Activated CD8-positive, alpha-beta memory T cell treated with anti-CD3 and anti-CD28 coated beads, Interleukin-2, amount 50 U/mL, for 24 hours (primary cell): ENCODE measurements around the gene RAB40C.

Experiments
- DNase-seq: peaks from one replicate; pipeline ENCODE4 v3.0.0-alpha.2; 2020; ENCODE audit errors: extremely low read depth

Gene RAB40C

DNA sequence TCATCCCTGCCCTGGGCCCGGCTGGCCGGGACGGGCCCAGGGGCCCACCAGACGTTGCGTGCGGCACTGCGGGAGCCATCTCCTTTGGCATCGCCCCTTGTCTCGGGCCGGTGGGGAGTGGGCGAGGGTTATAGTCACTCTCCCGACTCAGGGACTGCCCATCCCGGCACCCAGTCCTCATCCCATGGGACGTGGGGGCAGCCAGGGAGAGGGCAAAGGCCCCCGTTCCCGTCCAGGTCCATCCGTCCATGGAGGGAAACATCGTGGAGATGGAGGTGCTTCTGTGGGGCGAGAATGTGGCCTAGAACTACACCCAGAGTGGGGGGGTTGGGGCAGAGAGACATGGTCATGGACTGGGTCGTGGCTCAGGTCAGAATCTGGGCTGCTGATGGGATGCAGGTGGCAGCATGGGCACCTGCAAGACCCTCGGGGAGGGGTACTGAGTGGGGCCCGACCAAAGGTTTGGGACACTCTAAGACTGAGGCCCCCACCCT, 56.9 kb downstream of the RAB40C start:
- no peak for DNase-seq

DNA sequence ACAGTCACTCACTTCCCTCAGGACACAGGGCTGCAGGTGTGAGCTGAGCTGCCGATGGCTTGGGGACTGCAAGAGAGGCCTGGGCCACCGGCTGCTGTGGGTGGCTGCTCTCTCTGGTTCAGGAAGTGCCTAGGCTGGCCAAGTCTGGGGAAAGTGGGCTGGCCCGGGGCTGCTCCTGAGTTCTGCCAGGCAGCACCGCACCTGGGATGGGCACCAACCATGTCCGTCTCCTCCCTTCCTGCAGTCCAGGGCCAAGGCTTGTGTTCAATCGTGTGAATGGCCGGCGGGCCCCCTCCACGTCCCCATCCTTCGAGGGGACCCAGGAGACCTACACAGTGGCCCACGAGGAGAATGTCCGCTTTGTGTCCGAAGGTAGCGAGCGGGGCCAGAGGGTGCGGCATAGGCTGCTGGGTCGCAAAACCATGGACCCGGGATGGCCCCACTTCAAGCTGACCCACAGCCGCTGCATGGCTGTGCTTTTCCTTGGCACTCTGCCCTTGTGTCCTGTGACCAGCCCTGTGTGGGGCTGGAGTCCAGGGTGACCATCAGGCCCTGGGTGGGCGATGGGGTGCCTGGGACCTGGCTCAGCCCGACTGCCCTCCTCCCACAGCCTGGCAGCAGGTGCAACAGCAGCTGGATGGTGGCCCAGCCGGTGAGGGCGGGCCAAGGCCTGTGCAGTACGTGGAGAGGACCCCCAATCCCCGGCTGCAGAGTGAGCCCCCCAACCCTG, 57.5 kb downstream of the RAB40C start:
- DNase-seq: no peak

GRCh38 chr16:648071-648780, 58.4 kb downstream of the RAB40C start:
- DNase-seq: no peak

DNA sequence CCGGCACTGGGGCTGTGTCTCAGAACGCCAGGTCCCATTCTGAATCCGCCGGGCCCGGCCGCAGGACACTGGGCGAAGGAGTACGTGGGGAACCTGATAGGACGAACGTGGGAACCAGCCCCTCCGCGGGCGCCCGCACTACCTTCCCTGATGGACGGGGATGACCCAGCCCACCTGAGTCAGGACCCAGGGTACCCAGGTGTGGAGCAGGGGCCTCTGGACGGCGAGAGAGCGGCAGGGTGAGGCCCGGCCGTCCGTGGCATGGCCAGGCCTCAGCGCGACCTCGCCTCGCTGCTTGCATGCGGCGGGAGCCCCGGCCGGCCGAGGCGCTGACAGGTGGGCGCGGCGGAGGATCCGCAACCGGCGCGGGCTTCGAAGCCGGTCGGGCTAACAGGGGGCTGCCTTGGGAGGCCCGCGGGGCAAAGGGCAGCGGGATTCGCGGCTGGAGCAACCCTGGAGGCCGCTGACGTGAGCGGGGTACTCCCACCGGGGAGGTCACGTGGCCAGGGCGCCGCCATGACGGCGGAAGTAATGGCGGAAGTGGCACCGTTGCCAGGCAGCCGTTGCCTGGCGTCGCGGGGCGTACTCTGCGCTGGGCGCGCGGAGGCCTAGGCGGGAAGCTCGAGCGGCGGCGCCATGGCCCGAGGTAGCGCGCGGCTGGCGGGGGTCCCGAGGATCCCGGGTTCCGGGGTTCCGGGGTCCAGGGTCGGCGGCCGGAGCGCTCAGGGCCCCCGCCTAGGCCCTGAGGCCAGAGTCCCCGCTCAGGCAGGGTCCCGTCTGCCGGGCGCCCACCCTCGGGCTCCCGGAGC, 59.1 kb downstream of the RAB40C start, which contains the start of gene WDR90:
Gene WDR90, plus strand, starts transcription at position 585 of the 809 bp plus-strand sequence. Its CDS starts 52 bp downstream, at position 637.
- peak; percentile 82 for DNase-seq

GRCh38 chr16:649631-650030, 59.8 kb downstream of the RAB40C start:
- DNase-seq: no peak

DNA sequence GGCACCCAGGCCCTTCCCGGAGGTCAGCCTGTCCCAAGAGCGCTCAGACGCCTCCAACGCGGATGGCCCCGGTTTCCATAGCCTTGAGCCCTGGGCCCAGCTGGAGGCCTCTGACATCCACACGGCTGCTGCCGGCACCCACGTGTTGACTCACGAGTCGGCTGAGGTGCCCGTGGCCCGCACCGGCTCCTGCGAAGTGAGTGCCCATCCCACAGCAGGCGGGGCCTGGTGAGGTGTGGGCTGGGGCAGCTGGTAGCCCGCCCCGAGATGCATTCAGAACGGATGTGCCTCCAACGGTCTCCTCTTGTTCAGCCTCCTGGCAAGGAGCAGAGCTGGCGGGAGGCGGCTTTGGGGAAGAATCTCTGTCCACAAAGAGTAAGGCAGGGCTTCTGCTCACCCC, 62.0 kb downstream of the RAB40C start:
- no peak for DNase-seq

DNA sequence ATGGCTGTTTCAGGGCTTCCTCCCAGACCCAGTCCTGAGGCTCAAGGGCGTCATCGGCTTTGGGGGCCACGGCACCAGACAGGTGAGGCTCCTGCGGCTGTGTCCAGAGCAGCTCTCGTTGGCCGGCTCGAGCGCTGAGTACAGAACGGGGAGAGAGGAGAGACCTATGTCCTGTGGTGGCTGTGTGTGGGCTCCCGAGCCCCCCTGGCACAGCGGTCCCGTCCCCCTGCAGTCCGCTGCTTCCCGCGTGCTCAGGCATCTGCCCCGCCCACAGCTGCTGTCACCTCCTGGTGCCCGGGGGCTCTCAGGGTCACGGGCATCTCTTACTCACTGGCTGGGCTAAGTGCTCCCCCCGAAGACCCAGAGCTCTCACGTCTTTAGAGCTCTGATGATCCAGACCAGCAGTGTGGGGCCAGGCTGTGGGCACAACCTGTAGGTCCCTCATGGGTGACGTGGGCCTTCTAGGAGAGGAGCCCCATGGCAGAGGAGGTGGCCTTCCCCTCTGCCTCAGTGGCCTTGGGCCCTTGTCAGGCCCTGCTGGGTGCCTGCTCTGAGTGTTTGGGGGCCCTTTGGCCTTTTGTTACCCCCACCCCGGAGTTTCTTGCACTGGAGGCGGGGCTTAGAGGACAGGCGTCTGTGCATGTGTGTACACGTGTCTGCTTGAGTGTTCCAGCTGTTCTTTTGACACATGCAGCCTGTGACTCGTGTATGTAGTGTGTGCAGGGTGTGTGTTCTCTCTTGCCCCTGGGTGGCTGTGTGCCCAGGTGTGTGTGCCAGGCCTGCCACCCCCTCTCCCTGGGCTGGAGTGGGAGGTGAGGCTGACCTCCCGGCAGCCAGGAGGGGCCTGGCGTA, 62.8 kb downstream of the RAB40C start:
- DNase-seq: no peak

GRCh38 chr16:654034-654433, 64.2 kb downstream of the RAB40C start:
- no peak for DNase-seq

DNA sequence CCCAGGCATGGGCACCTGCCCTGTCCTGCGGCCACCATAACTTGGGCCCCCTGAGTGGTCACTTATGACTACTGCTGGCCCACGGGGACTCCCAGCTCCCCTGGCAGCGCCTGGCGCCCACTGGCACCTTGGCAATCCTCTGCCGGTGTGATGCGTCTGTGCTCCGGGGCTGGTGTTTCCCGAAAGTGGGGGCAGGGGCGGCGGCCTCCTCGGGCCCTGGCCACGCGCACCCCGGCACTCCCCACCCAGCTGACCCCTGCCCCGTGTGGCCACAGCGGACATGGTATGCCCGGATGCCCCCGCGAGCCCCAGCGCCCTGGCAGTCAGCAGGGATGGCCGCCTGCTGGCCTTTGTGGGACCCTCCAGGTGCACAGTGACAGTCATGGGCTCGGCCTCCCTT, 67.6 kb downstream of the RAB40C start:
- no peak for DNase-seq

GRCh38 chr16:658679-659571, 69.1 kb downstream of the RAB40C start:
- no peak for DNase-seq

GRCh38 chr16:659618-660017, 69.8 kb downstream of the RAB40C start:
- DNase-seq: no peak

DNA sequence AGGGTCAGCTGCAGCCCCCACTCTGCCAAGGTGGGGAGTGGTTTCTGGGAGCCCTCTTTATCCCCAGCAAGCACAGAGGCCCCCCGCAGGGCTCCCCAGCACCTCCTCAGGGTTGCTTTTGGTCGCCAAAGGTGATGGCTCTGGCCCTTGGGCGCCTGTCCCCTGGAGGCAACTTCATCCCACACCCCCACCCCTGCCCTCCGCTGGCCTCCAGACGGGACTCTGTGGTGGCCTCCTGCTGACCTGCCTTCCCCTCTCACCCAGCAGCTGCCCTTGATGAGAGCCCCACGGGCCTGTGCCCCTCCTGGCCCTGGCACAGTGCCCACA, 70.2 kb downstream of the RAB40C start:
- DNase-seq: no peak

- DNase-seq: no peak
These were observed 70.8 kb downstream of the RAB40C start for GRCh38 chr16:660459-661183.

GRCh38 chr16:661184-661821, 71.4 kb downstream of the RAB40C start:
- DNase-seq: no peak

GRCh38 chr16:662095-662494, 72.2 kb downstream of the RAB40C start:
- DNase-seq: no peak

- no peak for DNase-seq
These were observed 72.7 kb downstream of the RAB40C start for GRCh38 chr16:662597-662996.

GRCh38 chr16:666572-666971, 76.7 kb downstream of the RAB40C start:
- DNase-seq: no peak

DNA sequence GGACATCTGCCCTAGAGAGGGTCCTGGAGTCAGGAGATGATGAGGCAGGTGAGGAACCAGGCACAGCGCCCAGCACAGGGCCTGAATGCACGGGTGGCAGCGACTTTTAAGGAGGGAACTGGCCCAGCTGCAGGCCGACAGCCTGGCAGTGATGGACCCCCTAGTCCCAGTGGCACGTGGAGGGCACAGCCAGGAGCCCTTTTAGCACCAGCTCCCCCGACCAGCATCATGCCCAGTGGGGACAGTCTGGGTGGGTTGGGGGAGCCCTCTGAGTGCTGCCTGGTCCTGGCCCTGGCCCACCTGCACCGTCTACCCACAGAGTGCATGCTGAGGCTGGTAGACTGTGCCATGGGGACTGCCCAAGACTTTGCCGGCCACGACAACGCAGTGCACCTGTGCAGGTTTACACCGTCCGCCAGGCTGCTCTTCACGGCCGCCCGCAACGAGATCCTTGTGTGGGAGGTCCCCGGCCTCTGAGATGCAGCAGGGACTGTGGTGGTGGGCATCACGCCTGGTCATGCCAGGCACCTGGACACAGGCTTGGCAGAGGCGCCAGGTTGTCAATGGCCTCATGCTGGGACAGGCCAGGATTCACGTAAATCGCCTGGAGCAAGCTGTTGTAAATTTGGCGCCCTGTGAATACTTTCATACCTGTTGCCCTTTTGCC, 77.4 kb downstream of the RAB40C start:
- no peak for DNase-seq
